HG02943 (cell line): Measurements from ENCODE around the gene PRKG1.
A peak's percentile ranks its signal among the peaks of the same experiment; 100 is the strongest.

Source experiments
- ATAC-seq: cut with Tn5 transposase; IDR thresholded peaks from one replicate; pipeline ENCODE4 v1.9.1; 2021; ENCODE audit warnings: mild to moderate bottlenecking, low read depth, moderate library complexity; ENCODE audit not compliant: unreplicated experiment

PRKG1 gene

DNA sequence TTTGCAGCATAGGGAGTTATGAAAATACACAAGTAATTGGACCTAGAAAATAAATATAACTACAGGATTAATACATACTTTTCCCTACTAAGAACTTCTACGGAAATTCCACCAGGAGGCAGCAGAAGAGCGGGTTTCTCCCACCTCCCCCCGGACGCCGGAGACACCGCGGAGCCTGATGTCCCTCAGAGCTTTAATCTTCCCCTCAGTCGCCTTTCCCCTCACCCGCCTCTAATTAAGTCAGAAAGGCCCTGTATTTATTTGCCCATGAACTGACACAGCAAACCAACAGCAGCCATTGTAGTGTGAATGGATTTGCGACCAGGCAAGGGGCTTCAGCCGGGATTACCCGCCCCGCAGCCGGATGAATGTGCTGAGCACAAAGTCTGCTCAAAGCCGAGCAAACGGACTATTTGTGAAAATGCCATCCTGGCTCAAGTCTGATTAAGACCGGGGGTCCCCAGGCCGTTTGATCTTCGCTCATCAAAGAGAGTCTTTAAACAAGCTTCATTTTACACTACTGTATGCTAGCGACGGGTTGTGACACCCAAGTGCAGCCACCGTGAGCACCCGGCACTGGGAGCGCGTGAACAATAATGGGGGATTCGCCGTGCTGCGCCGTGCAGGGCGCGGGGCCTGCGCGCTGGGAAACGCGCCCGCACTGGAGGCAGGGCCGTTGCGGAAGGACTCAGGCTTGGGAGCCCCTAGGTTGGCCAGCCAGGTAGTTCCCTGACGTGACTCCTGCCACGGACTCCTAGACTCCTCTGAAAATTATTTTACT, 1234.2 kb downstream of the PRKG1 start:
- ATAC-seq: peak; percentile 87

DNA sequence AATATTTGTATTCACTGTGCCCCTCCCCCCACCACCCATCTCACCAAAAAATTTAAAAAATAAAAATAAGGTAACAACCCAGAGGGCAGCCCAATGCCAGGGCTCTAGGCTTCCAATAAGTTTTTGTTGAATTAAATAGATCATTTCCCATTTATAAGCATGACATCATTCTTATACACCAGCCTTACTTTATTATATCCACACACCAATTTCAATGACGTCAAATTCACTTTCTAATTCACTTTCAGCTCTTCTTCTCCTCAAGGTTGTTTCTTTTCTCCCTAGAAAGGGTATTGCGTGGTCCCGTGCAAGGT, 1238.6 kb downstream of the PRKG1 start:
- ATAC-seq: no peak

DNA sequence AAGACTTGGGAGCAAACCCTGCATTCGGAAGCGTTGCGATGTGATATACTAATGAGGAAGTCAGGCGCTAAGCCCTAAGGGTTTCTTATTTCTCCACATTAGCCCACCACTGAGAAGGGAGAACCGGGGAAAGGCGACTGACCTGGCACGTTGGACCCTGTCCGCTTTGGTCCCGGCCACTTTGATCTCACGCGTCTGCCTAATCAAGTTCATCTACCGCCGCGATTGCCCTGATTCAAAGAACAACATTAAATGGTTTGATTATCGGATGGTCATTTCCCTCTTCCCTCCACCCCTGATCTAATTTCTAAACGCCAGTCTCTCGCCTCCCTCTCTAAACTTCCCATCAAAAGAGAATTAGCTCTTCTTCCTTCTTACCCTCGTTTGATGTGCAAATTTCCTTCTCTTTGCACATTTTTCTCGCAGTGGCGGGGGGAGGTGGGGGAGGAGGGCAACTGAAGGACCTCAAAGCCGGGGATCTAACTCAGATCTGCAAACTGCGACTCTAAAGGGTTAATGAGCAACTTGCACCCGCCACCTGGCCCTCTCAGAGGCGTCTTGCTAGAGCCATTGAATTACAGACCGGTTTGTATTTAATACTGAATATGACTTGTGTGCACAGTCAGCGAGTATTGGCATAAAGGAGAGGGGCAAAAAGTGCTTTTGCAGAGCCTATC, 1239.1 kb downstream of the PRKG1 start:
- ATAC-seq: no peak

DNA sequence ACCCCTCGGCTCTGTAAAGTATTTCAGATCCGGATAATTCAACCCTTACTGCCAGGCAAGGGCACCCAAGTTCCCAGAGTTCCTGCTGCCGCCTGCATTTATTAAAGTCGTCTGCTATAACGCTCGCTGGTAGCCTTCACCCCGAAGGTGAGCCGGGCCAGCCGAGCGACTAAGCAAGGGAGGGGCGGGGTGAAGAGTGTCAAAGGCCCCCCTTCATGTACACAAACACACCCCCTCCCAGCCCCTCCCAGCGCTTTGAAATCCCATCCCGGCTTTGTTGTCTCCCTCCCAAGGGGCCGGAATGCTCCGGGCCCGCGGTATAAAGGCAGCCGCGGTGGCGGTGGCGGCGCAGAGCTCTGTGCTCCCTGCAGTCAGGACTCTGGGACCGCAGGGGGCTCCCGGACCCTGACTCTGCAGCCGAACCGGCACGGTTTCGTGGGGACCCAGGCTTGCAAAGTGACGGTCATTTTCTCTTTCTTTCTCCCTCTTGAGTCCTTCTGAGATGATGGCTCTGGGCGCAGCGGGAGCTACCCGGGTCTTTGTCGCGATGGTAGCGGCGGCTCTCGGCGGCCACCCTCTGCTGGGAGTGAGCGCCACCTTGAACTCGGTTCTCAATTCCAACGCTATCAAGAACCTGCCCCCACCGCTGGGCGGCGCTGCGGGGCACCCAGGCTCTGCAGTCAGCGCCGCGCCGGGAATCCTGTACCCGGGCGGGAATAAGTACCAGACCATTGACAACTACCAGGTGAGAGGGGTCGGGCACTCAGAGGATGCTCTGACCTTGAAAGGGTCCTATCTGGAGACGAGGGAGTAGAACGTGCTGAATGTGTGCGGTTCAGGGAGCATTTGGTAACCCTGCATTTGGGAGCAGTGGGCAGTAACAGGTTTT, 1239.9 kb downstream of the PRKG1 start, which contains the start of gene DKK1:
TSS of gene DKK1 (plus strand) at position 349 of the 889 bp plus-strand sequence. CDS start at position 503, 154 bp downstream.
- peak; percentile 57 for ATAC-seq

DNA sequence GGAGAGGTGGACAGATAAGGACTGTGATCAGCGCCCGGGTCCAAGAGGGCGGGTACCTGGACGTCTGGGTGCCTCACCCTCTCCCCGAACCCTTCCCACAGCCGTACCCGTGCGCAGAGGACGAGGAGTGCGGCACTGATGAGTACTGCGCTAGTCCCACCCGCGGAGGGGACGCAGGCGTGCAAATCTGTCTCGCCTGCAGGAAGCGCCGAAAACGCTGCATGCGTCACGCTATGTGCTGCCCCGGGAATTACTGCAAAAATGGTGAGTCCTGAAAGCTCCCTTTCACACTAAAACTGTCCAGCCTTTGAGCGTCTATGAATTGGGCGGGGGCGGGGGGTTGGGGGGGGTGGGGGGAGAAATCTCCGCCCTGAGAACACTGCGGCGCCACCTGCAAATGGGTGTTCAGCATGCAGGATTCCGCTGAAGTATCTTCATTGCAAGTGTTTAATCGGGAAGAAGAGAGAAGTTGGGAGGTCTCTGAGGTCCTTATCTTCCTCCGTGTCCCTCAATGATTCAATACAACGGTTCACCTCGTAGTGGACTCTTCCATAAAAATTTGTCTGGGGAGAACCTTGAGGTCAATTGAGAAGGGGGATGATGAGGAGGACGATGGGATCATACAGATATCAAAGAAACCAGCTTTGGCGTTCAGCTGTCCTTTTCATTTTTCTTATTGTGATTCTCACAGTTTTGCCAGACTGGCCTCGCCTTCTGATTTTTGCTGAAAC, 1240.7 kb downstream of the PRKG1 start:
- ATAC-seq: no peak

DNA sequence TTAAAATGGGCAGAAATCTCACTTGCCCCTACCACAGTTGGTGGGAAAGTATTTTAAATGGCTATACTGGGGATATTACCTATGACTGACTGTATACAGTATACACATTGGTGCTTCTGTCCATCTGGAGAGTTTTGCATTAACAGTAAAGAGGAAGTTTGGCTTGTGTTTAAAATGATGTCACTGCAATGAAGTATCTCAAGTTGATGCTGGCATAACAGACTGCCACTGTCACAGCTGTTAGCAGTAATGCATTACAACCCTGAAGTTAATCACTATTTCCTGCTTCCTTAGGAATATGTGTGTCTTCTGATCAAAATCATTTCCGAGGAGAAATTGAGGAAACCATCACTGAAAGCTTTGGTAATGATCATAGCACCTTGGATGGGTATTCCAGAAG, 1241.7 kb downstream of the PRKG1 start:
- no peak for ATAC-seq

DNA sequence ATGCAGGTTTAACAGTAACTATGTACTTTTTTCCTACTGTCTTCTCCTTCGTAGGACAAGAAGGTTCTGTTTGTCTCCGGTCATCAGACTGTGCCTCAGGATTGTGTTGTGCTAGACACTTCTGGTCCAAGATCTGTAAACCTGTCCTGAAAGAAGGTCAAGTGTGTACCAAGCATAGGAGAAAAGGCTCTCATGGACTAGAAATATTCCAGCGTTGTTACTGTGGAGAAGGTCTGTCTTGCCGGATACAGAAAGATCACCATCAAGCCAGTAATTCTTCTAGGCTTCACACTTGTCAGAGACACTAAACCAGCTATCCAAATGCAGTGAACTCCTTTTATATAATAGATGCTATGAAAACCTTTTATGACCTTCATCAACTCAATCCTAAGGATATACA, 1242.2 kb downstream of the PRKG1 start:
- ATAC-seq: no peak

DNA sequence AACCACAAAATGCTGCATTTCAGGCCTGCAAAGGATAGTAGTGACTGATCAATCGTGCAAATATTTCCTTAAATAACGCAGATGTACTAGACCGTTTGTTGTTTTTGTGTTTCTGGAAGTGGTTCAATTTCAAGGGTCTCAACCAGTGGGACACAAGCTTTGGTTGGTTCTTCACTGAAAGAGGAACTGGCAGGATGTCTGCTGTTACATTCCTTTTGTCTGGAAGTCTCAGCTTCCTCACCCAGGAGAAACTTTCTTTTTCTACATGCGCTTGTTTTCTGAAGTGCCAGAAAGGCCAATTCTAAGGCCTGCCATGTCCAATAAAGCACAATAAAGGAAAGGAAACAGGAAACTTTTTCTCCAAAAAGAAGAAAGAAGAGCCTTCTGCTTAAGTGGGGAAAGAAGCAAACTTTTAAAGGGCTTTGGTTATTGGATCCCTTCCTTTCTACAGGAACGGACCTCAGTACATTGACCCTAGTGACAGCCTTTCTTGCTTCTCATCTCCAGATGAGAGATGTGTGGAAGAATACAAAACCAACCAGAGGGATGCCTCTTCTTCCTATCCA, 1243.9 kb downstream of the PRKG1 start:
- ATAC-seq: no peak

DNA sequence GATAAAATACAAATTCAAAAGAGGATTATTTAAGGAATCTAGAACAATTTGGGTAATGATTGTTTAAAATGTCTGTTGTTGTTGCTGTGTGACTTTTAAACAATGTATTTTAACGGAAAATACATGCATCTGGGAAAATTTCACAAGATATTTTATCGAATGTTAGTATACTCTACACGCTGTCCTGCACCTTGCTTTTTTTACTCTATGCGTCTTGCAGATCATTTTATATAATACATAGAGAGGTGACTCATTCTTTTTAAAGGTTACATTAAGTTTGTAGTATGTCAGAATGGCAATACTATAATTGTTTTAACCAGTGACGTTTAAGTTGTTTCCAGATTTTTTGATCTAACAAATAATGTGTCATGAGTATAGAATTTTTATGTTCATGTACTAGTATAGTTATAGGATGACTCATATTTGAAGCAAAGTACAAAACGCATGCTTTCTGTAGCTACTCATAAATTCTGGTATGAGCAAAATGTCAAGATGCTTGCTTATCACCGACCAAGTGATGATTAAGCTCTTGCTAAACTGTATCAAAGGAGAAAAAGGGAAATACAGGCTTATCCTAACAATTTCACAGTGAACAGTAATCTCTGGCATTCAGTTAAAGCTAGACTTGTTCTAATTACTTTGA, 1244.7 kb downstream of the PRKG1 start:
- no peak for ATAC-seq

DNA sequence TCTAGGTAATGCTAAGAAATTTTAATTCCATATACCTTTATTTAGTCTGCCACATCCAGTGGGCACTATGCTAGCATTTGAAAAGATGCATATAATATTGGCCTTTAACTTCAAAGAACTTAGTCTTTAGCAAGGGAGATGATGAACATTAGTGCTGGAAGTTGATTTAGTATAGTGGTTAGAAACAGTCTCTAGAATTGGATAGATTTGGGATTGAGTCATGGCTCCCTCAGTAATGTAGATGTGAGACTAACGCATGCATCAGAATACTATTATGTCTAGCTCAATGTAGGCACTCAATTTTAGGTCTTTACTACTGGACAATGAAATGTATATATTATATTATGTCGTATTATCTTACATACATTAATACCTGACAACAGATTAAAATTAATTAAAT, 1245.6 kb downstream of the PRKG1 start:
- ATAC-seq: no peak

DNA sequence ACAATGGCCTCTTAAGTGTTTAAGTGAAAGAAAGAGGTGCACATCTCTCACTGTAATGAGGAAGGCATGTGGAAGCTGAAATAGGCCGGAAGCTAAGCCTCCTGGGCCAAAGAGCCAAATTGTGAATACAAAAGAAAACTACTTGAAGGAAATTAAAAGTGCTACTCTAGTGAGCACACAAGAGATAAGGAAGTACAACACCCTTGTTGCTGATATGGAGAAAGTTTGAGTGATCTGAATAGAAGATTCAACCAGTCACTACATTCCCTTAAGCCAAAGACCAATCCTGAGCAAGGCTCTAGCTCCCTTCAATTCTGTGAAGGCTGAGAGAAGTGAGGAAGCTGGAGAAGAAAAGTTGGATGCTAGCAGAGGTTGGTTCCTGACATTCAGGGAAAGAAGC, 1248.0 kb downstream of the PRKG1 start:
- ATAC-seq: no peak

DNA sequence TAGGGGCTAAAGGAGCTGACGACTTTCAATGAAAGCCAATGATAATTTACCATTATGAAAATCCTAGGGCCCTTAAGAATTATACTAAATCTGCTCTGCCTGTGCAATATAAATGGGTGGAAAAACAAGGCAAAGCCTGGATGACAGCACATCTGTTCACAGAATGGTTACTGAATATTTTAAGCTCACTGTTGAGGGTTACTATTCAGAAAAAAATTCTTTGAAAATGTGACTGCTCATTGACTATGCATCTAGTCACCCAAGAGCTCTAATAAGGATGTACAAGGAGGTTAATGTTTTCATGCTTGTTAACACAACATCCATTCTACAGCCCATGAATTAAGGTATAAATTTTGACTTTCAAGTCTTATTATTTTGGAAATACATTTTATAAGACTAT, 1248.6 kb downstream of the PRKG1 start:
- no peak for ATAC-seq

DNA sequence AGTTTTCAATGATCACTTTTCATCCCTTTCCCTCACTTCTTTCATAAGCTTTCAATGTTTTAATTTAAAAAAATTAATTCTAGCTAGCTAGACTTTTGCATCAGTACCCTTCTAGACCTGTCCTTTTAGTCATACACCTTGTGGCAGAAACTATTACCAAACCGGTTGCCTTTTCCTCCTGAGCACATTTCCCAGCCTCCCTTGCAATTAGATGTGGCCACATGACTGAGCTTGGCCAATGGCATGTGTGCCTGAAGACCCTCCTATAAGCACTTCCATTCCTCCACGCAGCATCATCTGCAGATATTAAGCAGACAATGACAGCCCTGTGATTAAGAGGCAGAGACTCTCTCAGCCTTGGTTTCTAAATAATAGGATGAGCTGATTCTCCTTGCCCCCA, 1252.1 kb downstream of the PRKG1 start:
- ATAC-seq: no peak

DNA sequence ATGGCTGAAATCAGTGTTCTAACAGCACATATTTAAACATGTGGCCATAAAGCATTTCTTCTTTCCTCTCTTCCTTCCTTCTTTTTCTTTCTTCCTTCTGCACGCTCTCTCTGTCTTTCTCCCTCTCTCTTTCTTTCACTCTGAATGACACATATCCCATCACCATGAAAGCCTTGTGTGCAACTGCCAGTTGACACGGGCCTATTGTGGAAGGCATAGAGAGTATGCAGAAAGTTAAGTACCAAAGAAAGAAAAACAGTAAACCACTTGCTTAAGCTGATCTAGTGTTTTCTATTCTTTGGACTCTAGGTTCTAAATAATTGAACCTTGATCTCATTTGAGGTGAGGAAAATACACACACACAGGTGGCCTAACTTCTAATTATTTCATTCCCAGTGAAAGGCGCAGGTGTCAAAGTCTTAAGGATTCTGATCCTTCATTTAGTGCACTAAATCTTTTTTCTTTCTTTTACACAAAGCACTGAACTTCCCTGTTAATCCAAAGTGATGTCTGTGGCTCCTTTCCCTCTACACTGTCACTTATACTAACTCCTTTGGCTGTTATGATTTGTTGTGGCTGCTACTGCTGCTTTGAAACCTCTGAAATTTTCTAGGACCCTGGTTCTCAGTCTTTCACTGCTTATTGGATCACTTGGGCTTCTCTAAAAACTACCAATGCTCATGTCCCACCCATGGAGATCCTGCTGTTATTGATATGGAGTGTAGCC, 1257.5 kb downstream of the PRKG1 start:
- no peak for ATAC-seq

DNA sequence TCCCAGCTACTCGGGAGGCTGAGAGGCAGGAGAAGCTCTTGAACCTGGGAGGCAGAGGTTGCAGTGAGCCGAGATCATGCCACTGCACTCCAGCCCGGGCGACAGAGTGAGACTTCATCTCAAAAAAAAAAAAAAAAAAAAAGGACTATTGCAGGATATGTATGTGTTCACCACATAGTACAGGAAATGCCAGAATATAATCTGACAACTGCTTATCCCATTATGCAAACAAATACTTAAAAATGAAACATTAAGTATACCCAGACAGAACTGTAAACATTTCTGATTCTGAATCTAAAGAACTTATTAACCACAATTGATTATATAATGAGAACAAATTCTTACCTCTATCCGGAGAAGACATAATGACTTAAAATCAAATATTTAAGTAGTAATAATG, 1258.5 kb downstream of the PRKG1 start:
- no peak for ATAC-seq

DNA sequence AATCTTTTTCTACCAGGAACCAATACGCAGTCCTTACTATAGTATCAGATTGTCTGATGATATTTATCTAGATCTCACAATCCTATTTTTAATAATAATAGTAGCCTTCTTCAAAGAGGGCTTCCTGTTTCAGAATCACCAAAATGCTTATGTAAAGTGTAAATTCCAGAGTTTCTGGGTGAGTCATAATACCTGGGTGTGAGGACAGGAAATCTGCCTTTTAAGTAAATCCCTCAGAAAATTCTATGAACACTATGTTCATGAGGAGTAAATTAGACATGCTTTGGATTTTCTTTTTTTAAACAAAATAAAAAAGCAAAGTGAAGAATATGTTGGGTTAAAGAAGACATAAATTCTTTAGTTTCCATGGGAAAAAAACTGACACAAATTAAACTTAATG, 1260.3 kb downstream of the PRKG1 start:
- ATAC-seq: no peak

DNA sequence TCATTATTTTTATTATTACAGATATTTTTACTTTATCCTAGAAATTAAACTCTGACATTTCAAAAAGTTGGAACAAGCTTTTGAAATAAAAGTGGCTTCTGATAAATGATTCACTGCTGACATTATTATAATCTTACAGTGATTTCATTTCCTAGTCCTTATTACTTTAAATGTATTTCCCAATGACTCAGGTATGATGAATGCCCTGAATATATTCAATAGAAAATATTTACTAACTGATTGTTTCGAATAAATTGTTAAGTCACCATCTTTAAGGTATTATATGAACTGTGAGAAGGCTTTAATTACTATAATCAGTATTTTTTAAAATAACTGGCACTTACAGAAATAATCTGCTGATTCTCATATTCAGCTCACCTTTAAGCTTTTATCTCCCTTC, 1261.4 kb downstream of the PRKG1 start:
- no peak for ATAC-seq

DNA sequence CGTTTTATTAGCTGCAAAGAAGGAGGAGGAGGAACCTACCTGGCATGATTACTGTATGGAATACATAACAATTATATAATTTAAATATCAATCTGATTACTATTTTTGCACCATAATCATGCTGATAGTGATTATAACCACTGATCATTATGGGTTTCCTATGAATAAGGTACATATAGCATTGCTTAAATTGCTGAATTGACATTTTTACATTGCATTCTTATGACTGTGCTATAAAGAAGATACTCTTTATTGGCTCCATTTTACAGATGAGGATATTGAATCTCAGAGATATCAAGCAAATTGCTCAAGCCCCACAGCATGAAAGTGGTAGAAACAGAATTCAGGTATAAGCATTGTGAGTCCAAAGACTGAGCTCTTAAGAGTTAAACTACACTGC, 1262.9 kb downstream of the PRKG1 start:
- ATAC-seq: no peak

DNA sequence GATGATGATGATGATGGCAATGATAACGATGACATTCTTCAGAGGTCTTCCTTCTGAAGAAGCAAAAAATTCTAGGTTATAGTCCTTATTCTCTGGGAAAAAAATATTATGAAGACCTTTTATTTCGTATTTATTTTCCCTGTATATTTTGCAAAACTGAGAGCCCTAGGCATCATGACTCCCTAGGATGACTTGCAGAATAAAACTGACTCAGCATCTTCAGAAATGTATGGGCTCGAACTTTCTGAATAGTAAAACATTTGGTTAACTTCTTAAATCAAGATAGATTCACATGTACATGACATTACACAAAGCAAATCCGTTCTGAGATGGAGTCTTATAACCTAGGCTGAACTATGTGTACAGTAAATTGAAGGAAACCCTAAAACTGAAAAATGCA, 1269.2 kb downstream of the PRKG1 start:
- ATAC-seq: no peak
